Suppressor macrophage treated with lipopolysaccharide for 4 hours (primary cell): ENCODE measurements around the gene TOLLIP.
A peak's percentile ranks its signal among the peaks of the same experiment; 100 is the strongest.
"Not testable (repeated sequence)": the region's sequence is repeated elsewhere in the genome, so short reads cannot be mapped to it uniquely, and the experiment has no call there.

Experiments
- DNase-seq: peaks from one replicate; pipeline ENCODE4 v3.0.0-alpha.2; 2020

Gene TOLLIP

DNA sequence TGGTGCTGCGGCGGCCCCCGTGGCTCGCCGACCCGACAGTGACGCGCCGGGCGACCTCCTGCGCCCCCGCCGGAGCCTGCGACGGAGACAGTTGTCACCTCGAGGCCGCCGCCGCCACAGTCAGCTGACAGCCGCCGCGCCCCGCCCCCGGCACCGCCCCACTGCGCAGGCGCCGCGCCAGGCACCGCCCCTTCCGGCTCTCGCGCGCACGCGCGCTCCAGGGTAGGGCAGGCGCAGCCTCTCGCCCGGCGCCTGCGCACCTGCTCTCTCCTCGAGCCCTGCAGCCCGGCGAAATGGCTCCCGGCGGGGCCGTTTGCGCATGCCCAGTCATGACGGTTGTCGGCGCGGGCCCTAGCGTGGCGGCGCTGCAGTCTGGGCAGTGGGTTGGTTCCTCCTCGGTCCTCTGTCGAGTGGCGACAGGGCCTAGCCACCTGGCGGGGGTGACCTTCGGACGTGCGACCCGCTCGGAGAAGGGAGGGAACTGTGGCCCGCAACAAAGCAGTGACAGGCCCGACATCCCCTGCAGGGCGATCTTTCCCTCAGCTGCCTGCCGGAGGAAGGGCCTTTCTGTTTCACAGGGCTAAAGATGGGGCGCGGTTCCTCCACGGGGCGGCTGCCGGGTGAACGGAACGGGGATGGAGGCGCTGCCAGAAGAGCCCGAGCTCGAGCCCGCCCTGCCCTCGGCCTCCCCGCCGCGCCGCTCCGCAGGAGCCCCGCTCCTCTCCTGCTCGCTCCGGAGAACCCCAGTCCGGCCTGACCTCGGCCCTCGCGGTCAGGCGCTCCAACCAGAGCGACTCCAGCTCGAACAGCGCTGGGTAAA, at the start of gene TOLLIP:
Gene TOLLIP (minus strand): TSS at position 135 of the 820 bp plus-strand sequence. CDS start 134 bp downstream, at position 1.
- peak; percentile 99 for DNase-seq

DNA sequence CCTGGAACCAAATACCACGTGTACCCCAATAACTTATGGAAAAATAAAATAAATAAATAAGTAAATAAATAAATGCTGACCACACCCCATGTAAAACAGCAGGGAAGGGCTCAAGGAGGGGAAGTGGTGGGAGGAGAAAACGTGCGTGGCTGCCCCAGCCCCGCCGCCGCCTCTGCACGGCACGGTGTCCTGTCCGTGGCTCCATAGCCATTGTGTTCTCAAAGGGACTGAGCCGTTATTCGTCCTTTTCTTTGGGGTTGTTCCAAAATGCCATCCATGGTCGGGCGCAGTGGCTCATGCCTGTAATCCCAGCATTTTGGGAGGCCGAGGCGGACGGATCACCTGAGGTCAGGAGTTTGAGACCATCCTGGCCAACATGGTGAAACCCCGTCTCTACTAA, 49.5 kb upstream of the TOLLIP start:
- not testable (repeated sequence) for DNase-seq

DNA sequence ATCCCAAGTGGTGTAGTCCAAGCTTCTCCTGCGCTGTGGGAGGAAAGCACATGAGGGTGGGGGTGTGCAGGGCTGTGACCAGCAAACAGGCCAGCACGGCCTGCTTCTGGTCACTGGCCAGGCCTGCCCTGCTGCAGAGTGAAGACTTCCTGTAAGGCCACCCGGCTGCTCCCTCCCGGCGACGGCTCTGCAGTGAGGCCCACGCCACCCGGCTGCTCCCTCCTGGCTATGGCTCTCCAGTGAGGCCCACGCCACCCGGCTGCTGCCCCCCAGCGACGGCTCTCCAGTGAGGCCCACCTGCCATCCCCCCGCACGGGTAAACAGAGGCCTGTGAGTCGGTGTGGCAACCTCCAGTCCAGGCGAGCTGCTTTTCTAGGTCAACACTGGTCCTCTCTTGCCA, 48.9 kb upstream of the TOLLIP start:
- DNase-seq: no peak

DNA sequence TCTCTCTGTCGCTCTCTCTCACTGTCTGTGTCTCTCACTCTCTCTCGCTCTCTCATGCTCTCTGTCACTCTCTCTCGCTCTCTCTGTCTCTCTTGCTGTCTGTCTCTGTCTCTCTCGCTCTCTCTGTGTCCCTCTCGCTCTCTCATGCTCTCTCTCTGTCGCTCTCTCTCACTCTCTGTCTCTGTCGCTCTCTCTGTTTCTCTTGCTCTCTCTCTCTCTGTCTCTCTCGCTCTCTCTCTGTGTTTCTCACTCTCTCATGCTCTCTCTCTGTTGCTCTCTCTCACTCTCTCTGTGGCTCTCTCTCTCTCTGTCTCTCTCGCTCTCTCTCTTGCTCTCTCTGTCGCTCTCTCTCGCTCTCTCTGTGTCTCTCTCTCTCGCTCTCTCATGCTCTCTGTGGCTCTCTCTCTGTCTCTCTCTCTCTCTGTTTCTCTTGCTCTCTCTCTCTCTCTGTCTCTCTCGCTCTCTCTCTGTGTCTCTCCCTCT, 47.1 kb upstream of the TOLLIP start:
- DNase-seq: no peak

DNA sequence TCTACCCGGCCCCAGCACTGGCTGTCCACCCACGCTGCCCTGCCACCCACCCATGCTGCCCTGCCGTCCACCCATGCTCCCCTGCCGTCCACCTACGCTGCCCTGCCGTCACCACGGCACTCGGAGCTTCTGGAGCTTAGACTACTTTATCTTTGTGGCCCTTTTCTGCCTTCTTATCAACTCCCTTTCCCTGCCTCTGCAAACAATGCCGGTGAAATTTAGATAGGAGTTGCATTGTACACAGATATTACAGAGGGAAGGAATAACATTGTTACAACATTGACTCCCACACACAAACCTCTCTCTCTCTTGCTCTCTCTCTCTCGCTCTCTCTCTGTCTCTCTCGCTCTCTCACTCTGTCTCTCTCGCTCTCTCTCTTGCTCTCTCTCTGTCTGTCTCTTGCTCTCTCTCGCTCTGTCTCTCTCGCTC, 46.6 kb upstream of the TOLLIP start:
- no peak for DNase-seq

DNA sequence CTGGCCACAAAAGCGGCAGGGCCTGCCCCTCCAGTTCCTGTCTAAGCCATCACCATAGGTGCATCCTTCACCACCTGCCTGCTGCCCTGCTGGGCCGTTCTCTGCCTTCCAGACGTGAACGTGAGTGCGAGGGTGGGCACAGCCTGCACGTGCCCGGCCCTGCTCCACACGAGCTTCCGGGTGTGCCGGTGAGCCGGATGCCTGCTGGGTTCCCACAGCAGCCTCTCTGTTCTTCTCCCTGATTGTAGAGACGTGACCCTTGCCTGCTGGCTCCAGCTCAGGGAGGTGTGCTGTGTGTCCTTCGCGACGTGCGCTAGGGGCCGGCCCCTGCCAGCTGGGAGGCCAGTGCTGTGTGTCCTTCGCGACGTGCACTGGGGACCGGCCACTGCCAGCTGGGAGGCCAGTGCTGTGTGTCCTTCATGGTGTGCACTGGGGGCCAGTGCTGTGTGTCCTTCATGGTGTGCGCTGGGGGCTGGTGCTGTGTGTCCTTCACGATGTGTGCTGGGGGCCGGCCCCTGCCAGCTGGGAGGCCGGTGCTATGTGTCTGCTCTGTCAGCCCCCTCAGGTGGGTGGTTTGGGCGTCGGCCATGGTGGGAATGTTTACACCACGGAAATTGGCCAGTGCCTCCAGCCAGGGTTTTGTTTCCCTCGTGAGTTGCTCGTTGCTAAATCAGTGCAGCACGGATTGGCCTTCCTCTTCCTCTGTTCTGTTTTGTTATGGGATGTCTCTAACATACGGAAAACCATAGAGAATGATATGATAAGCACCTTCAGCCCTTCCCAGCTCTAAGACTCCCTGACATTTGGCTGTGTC, 44.9 kb upstream of the TOLLIP start:
- DNase-seq: no peak

DNA sequence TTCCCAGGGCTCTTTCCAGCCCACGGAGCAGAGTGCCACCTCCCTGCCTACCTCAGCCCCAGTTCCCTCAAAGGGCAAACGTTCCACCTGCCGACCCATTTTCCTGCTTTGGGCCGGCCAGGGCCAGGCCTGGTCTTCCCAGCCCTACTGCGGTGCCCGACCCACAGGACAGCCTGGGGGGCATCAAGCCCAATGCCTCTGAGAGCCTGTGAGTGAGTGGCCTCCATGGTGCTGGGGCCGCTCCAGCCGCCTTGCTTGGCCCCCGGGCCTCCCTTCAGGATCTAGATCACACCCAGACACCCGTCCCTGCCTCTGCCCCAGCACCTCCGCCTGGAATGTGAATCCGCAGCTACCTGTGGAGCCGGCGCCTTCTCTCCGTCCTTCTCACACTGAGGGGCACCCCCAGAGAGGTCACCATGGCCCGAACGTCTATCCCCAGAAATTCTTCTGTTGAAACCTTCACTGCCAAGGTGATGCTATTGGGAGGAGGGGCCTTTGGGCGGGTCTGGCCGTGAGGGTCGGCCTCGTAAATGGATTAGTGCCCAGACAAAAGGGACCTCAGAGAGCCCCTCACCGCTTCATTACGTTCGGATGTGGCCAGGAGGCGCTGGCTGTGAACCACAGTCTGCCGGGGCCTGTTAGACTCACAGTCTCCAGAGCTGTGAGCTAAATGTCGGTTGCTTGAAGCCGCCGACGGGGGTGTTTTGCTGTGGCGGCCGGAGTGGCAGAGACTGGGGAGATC, 44.1 kb upstream of the TOLLIP start:
- DNase-seq: no peak

DNA sequence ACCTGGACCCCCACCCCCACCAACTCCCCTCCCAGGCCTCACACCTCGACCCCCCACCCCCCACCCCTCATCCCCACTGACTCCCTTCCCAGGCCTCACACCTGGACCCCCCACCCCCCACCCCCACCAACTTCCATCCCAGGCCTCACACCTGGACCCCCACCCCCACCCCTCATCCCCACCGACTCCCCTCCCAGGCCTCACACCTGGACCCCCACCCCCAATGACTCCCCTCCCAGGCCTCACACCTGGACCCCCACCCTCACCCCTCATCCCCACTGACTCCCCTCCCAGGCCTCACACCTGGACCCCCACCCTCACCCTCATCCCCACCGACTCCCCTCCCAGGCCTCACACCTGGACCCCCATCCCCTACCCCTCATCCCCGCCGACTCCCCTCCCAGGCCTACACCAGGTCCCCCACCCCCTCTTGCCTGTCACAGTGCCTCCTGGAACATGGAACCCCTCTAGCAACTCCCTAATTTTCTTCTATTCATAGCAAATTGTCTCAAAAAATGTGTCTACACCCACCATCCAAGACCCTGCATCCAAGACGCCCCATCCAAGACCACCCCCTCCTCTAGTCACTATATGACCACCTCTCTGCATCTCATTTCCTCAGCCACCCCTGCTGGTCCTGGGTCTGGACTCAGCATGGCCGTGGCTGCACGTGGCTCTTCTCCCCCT, 43.4 kb upstream of the TOLLIP start:
- DNase-seq: no peak

DNA sequence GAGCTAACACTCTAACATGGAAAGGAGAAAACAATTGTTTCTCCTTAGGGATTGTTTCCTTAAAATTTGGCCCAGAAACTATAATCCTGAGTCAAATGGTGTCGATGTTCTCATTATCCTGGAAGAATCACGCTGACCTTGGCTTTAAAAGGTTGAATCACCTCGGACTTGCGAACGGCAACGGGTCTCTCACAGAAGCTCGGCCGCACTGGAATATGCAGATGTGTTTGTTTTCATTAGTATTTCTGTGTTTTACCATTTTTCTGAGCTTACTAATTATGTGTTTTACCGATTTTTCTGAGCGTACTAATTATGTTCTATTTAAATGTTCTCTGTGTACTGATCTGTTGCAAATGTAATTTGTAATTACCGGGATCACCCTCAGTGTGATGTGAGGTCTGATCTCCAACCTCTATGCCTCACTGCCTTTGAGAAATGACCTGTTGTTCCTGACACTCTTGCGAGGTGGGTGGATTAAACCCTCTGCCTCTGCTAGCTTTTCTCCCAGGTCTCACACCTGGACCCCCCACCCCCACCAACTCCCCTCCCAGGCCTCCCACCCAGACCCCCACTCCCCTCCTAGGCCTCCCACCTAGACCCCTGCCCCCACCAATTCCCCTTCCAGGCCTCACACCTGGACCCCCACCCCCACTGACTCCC, 42.0 kb upstream of the TOLLIP start:
- no peak for DNase-seq

DNA sequence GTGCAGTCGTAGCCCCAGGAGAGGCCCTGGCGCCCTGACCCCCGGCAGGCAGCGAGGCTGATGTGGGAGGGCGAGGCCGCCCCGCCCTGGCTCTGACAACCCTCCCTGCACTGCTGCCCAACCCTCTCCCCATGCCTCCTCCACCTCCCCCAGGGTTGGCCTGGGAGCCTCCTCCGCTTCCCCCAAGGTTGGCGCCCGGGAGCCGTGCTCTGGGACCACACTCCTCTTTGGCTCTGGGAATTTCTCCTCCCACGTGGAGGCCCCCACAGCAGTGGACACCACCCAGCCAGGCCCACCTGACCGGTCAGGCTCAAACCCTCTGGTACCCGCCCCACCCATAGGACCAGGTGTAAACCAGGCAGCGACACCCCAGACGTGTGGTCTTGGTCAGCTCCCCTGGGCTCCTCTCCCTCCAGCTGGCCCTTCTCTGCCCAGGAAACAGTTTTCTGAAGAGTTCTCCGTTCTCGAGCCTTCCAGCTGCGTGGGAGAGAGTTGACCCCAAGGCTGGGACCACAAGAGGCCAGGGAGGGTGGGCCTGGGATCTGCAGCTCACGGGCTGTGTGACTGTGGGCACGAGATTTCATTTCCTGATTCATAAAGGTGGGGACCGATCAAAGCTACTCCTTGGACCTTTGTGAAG, 40.8 kb upstream of the TOLLIP start:
- no peak for DNase-seq

DNA sequence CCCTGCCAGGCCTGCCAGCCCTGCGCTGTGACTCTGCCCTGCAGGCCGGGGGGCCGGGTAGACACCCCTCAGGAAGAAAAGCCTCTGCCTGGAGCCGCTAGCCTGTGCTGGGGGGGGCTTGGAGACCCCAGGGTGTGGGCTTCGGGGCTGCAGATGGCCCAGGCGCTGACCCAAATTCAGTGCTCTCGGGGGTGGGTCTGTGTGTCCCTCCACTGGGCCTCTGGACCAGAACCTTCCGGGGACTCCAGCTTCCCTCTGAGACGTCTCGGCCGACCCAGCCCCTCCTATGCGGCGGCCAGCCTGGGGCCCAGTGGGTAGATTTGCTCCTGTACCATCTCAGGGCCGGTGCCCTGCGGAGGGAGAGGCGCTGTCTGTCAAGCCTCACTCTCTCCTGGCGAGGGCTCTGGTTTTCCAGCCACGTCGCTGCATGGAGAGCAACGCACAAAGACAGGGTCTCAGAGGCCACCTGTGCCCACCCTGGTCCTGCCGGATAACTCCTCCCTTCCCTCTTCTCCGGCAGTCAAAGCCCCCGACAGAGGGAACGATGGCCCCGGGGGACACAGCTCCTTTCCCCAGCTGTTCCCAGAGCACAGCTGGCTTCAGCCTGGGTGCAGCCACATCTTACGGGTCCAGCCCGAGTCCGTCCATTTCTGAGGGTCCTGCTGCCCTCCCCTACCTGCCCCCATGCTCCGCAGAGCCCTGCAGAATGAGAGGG, 40.1 kb upstream of the TOLLIP start:
- no peak for DNase-seq

DNA sequence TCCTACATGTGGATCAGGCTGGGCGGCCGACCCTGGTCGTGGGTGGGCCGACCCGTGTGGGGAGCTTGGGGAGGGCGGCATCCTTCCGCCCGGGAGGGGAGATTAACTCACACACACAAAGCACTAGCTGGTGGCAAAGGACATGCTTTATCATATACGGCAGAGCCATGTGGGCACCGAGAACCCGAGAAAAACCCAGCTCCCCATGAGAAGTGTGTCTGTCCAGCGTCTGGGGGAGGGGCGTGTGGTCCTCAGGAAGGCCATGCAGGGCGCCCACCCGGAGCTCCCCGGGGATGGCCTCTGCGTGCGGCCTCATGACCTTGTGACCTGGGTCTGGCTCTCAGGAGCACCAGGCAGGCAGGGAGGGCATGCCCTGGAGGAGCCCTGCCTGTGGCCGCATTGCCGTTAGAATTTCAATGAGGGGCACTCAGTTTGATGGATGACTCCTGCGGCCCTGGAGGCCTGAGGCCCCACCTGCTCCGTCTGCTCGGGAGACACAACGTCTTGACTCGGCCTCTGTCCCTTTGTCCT, 39.4 kb upstream of the TOLLIP start:
- DNase-seq: no peak

DNA sequence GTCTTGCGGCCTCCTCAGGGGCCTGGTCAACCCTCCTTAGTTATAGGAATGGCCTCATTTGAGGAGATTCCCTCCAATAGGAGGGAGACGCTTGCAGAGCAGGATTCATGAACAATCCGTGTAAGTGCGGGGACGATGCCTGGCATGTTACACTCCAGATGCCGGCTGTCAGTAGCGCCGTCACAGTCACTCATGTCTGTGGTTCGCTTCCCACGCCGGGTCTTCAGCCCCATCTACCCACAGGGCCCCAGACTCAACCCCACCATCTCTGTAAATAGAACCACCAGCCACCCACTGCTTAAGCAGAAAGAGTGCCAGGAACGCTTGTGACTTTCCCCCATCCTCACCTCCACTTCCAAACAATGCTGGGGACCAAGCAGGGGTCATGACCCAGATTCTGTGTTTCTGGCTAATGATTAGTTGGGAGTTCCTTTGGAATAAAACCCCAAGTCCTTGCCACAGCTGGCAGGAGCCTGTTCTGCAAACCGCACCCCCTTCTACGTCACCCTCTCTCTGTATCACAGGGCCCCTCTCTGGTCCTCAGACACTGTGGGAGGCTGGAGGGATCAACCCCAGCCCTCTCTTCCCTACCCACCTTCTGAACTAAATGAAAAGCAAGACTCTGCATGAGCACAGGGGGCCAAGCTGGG, 38.8 kb upstream of the TOLLIP start:
- no peak for DNase-seq

DNA sequence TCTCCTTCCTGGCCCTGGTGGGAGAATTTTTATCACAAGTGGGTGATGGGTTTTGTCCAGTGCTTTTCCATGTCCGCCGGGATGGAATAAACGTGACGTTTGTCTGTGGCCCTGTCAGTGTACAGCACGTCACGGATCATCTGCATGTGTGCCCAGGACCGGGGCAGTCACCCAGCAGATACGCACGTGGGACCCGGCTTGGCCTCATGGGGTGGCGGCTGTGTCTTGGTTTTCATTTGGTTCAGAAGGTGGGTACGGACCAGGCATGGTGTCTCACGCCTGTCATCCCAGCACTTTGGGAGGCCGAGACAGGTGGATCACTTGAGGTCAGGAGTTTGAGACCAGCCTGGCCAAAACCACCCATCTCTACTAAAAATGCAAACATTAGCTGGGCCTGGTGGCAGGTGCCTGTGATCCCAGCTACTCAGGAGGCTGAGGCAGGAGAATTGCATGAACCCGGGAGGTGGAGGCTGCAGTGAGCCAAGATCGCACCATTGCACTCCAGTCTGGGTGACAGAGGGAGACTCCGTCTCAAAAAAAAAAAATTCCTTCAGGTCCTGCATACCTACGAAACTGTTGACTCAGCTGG, 38.1 kb upstream of the TOLLIP start:
- not testable (repeated sequence) for DNase-seq

DNA sequence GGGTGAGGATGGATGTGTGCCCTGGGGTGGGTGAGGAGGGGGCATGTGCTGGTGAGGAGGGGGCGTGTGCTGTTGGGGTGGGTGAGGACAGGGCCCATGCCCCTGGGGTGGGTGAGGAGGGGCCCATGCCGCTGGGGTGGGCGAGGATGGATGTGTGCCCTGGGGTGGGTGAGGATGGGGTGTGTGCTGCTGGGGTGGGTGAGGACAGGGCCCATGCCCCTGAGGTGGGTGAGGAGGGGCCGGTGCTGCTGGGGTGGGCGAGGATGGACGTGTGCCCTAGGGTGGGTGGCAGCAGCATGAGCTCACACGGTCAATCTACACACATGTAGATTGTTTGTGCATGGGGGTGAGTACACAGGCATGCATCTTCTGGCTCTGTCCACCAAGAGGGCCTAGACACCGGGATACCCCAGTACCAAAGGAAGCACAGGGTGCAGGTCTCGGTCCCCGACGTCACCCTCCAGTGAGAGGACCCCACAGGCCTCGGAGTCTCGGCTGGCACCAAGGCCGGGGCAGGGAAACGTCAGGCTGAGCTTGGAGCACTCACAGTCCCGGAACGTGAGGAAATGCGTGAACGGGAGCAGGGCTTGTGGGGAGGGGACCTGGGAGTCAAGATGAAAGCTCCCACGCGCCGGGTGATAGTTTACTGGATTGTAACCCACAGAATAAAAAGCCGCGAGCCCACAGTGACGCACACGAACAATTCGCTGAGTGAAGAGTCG, 37.4 kb upstream of the TOLLIP start:
- no peak for DNase-seq

DNA sequence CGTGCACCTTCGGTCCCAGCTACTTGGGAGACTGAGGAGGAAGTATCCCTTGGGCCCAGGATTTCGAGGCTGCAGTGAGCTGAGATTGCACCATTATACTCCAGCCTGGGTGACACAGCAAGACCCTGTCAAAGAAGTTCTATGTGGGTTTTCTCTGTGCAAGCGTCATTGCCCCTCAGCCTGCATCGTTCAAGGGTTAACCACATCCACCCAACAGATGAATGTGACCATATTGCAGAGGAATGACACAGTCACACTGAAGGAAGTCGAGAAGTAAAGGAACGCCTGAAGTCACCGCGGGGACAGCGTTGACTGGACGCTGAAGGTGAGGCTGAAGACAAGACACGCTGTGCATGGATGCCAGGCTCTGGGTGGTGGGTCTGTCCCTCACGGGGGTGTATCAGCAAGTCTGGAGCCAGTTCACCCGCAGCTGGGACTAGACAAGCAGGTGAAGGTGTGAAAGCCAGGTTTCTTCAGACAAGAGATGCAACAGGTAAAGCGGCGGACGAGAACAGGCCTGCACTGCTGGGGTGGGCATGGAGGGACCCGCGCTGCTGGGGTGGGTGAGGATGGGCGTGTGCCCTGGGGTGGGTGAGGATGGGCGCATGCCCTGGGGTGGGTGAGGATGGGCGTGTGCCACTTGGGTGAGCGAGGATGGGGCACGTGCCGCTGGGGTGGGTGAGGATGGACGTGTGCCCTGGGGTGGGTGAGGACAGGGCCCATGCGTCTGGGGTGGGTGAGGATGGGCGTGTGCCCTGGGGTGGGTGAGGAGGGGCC, 36.5 kb upstream of the TOLLIP start:
- peak; percentile 17 for DNase-seq

DNA sequence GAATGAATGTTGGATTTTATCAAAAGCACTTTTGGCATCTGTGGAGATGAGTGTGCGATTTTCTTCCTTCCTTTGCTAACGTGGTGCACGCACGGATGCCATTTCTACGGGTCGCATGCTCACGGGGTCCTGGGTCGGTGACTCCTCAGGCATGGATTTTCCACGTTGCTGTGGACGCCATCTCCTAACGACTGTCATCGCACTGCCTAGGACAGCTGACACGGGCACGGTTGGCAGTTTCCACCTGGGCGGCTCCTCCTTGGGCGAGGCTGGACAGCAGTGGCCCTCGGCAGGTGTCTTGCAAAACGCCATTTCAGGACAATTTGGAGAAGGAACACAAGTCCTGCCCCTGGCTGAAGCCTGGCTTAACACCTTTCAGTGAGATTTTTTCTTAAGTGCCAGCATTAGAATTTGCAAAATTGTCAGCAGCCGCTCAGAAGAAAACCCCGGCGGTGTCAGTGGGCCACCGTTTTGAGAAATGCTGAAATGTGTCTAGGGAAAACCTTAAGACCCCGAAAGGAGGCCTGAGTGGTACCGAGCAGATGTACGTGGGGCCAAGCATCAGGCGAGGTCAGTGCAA, 34.7 kb upstream of the TOLLIP start:
- DNase-seq: no peak
